Endothelial cell of umbilical vein (primary cell): Measurements from ENCODE around the gene FES. TPM values are rescaled to one million over a fixed set of nuclear protein-coding genes. Genes with fewer than 3 reads are reported as not detected.

Experiments used
- BruUV-seq: library from RNA; stranded (reverse); fragments of 400-500 nt; replicated peaks from 2 replicates; lab custom pipeline; 2021; lab: Mats Ljungman, UMichigan
- CTCF ChIA-PET: fragments of 300-600, 350-600 bp; sonication (Branson Sonifier 250); formaldehyde crosslinking; loops from one replicate; lab custom pipeline; 2021; ENCODE audit warnings: antibody characterized with exemption, inconsistent platforms; lab: Charles Lee
- POLR2A ChIA-PET: fragments of 300-600, 350-600 bp; sonication (Branson Sonifier 250); formaldehyde crosslinking; loops from one replicate; lab custom pipeline; 2021; ENCODE audit warnings: antibody characterized with exemption, inconsistent platforms; lab: Charles Lee
- DNase-seq: peaks from one replicate; pipeline ENCODE4 v3.0.0-alpha.2; 2011; ENCODE audit warnings: low read depth, low spot score
- FAIRE-seq: peaks from 2 replicates; lab custom pipeline; 2011; peaks lifted over from hg19 to GRCh38; lab: Jason Lieb, UNC
- H2AFZ ChIP-seq: 2 replicates; pipeline ENCODE4 v1.6.0; 2012; ENCODE audit warnings: low read depth, low read length, control low read depth, inconsistent platforms
- H3K27ac ChIP-seq: 2 replicates; pipeline ENCODE4 v1.5.1; 2011; ENCODE audit warnings: low read depth, mild to moderate bottlenecking, control low read depth, low read length, moderate library complexity; ENCODE audit not compliant: insufficient read depth
- H3K27me3 ChIP-seq, 2 experiments: 2 replicates each; pipeline versions ENCODE4 v1.6.0 to v1.6.1; 2011; ENCODE audit warnings: low read length in 2 of 2, mixed read lengths in 1 of 2; ENCODE audit not compliant: control insufficient read depth in 2 of 2, insufficient read depth in 2 of 2
- H3K36me3 ChIP-seq, 2 experiments: 2 replicates in 1 of 2; 3 replicates in 1 of 2; pipeline ENCODE4 v1.5.1; 2011; ENCODE audit warnings: low read length in 2 of 2, mild to moderate bottlenecking in 1 of 2, moderate library complexity in 1 of 2; ENCODE audit not compliant: control insufficient read depth in 2 of 2, insufficient read depth in 2 of 2; ENCODE audit errors: extremely low read depth in 1 of 2
- H3K4me1 ChIP-seq: 3 replicates; pipeline ENCODE4 v1.5.1; 2011; ENCODE audit warnings: mild to moderate bottlenecking, low read length; ENCODE audit not compliant: control insufficient read depth, insufficient read depth; ENCODE audit errors: extremely low read depth
- H3K4me2 ChIP-seq: 2 replicates; pipeline ENCODE4 v1.6.1; 2011; ENCODE audit warnings: low read length, control low read depth, mixed read lengths; ENCODE audit not compliant: insufficient read depth
- H3K4me3 ChIP-seq, 3 experiments: fragments of 200-600 bp in 1 of 3; sonication (generic), shearing (Covaris generic) in 1 of 3; replicated peaks in 1 of 3; 2 replicates each; pipeline ENCODE4 v1.5.1; 2011 to 2016; ENCODE audit warnings: control low read depth in 3 of 3, low read length in 3 of 3, mild to moderate bottlenecking in 2 of 3, inconsistent platforms in 1 of 3, low read depth in 1 of 3, moderate library complexity in 1 of 3; ENCODE audit not compliant: insufficient read depth in 1 of 3
- H3K79me2 ChIP-seq: 2 replicates; pipeline ENCODE4 v1.6.0; 2012; ENCODE audit warnings: low read length, inconsistent platforms; ENCODE audit not compliant: control insufficient read depth, insufficient read depth
- H3K9ac ChIP-seq: replicated peaks from 2 replicates; pipeline ENCODE3; 2011; ENCODE audit warnings: low read length, control low read depth; ENCODE audit not compliant: insufficient read depth; ENCODE audit errors: extremely low read depth
- H3K9me1 ChIP-seq: replicated peaks from 3 replicates; pipeline ENCODE4 v1.6.0; 2011; ENCODE audit warnings: mild to moderate bottlenecking, low read length; ENCODE audit not compliant: control insufficient read depth, insufficient read depth; ENCODE audit errors: extremely low read depth
- H3K9me3 ChIP-seq: replicated peaks from 2 replicates; pipeline ENCODE4 v1.5.1; 2012; ENCODE audit warnings: low read length, inconsistent platforms; ENCODE audit not compliant: control insufficient read depth, insufficient read depth
- H4K20me1 ChIP-seq: replicated peaks from 2 replicates; pipeline ENCODE3; 2011; ENCODE audit warnings: mild to moderate bottlenecking, low read length; ENCODE audit not compliant: control insufficient read depth, insufficient read depth; ENCODE audit errors: extremely low read depth
- CTCF ChIP-seq, 2 donors: IDR thresholded peaks; 1 replicate in 1 of 2; 2 replicates in 1 of 2; pipeline ENCODE4 v1.5.1; 2011; ENCODE audit warnings: low read length in 2 of 2, mild to moderate bottlenecking in 2 of 2, moderate library complexity in 2 of 2, control low read depth in 1 of 2, inconsistent platforms in 1 of 2, low read depth in 1 of 2; ENCODE audit not compliant: insufficient read depth in 1 of 2; ENCODE audit errors: extremely low read depth in 1 of 2
- EZH2 ChIP-seq: IDR thresholded peaks from 2 replicates; pipeline ENCODE4 v1.6.1; 2012; ENCODE audit warnings: borderline replicate concordance, low read depth, mild to moderate bottlenecking, moderate library complexity, low read length, inconsistent platforms; ENCODE audit not compliant: severe bottlenecking
- FOS ChIP-seq: IDR thresholded peaks from 2 replicates; pipeline ENCODE4 v1.6.1; 2011; ENCODE audit warnings: mild to moderate bottlenecking, low read length, moderate library complexity, borderline replicate concordance; ENCODE audit not compliant: insufficient read depth
- GATA2 ChIP-seq: IDR thresholded peaks from 2 replicates; pipeline ENCODE4 v1.7.0; 2011; ENCODE audit warnings: low read depth, mild to moderate bottlenecking, moderate library complexity, mixed read lengths, low read length; ENCODE audit not compliant: insufficient read length, insufficient read depth
- JUN ChIP-seq: IDR thresholded peaks from 2 replicates; pipeline ENCODE4 v1.6.1; 2011; ENCODE audit warnings: borderline replicate concordance, low read depth; ENCODE audit not compliant: insufficient read length, insufficient read depth
- MYC ChIP-seq: IDR thresholded peaks from one replicate; pipeline ENCODE4 v1.6.1; 2011; ENCODE audit warnings: mild to moderate bottlenecking, low read depth, low read length
- POLR2A ChIP-seq: IDR thresholded peaks from 2 replicates; pipeline ENCODE4 v1.6.1; 2012; ENCODE audit warnings: low read depth, mild to moderate bottlenecking, control low read depth, low read length
- POLR2AphosphoS5 ChIP-seq: IDR thresholded peaks from 2 replicates; pipeline ENCODE4 v1.6.1; 2012; ENCODE audit warnings: low read depth, mild to moderate bottlenecking, control low read depth, low read length, moderate library complexity; ENCODE audit not compliant: insufficient read depth
- dilution Hi-C: fragments of 300-500 bp; cut with MboI; formaldehyde crosslinking; loops from one replicate; pipeline ENCODE4 v1.15.0; 2019; ENCODE audit warnings: low sequenced_read_pairs; ENCODE audit not compliant: extremely low pct_ligation_motif_present
- intact Hi-C: fragments of 100-400 bp; cut with micrococcal nuclease; formaldehyde crosslinking; loops from one replicate; pipeline ENCODE4 v1.10.0; 2022
- polyA plus RNA-seq, 4 experiments: library from polyadenylated mRNA; depleted of rRNA in 3 of 4; stranded (reverse) in 3 of 4; unstranded in 1 of 4; fragments of >200 nt; gene quantifications; 2 replicates each; pipeline versions ENCODE4 v1.2.1 to v1.2.3, GENCODE V29; 2011 to 2012; ENCODE audit warnings: missing spikeins in 1 of 4
- total RNA-seq: library from RNA; stranded (reverse); gene quantifications from 2 replicates; pipeline ENCODE4 v1.2.3, GENCODE V29; 2021
- TF ChIP-seq, protein P1 (sequence below): IDR thresholded peaks from 2 replicates; pipeline ENCODE4 v1.6.1; 2011; ENCODE audit not compliant: insufficient read depth, insufficient read length

Gene FES
- total and polyA plus RNA-seq, 2 donors (not counting 3 experiments of a cell fraction or from before 2014, with no cell fraction given): 41.5 to 58.1 TPM

DNA sequence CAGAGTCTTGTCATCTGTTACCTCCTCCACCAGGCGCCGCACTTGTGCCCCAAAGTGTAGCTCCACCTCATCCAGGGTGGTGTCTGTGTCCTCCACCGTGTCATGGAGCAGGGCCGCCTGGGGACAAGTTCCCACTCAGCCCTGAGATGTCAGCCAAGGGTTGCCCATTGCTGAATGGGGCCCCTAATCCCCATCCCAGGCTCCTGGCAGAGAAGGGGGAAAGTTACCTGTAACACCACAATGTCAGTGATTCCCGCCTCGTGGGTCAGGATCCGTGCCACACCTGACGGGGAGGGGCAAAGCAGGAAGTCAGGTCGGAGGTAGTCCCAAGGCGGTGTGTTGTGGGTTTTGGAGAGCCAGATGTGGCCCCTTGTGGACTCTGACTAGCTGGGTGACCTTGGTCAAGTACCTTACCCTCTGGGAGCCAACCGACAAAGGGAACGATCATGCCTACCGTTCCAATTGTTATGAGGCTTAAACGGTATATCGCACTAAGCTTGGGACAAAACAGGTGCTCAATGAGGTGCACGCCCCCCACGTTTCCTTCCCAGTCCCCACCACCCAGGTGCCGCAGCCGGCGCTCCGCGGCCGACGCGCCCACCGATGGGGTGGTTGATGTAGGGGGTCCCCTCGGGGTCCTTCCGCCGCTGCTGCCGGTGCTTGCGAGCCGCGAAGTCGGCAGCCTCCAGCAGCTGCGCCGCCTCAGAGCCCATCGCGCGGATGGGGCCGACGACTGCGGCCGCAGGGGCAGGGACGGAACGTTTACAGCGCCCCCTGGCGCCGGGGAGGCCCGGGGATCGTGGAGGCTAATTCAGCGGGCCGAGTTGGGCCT lies 47.7 kb downstream of the FES start, which contains the start of gene HDDC3:
Gene HDDC3, minus strand, starts transcription at position 722 of the 832 bp plus-strand sequence. Its CDS starts 9 bp downstream, at position 713.
- DNase-seq (peak; percentile 79), FAIRE-seq (peak; percentile 95)
- Histone ChIP-seq H3K9ac (peak within 1 kb of the TSS; percentile 35), H4K20me1 (no peaks in the 10 kb centered on the region), H3K4me3 (peak within 1 kb of the TSS; percentile 33 to 80 (median 62)), H3K4me1 (peaks cover 36% of the 10 kb centered on the region), H3K36me3 (peaks cover 0 to 2% of the 10 kb centered on the region in 2 experiments), H3K27me3 (no peaks in the 10 kb centered on the region), H3K9me3 (no peaks in the 10 kb centered on the region), H2AFZ (peak within 1 kb of the TSS; percentile 65), H3K27ac (no peak within 1 kb of the TSS), H3K79me2 (peaks cover 16% of the 10 kb centered on the region), H3K4me2 (peak within 1 kb of the TSS; percentile 56), H3K9me1 (no peaks in the 10 kb centered on the region)
- TF ChIP-seq FOS (no peak), GATA2 (no peak), POLR2A (peak; percentile 74), JUN (no peak), MYC (no peak), EZH2 (no peak), CTCF (IDR thresholded peaks at IDR 0.05; ENCODE audit: extremely low read depth in 1 of 2, insufficient read depth in 1 of 2, low read depth in 1 of 2, low read length in 2 of 2) (peak; percentile 98), POLR2AphosphoS5 (peak; percentile 83)
- TF ChIP-seq, protein P1, sequence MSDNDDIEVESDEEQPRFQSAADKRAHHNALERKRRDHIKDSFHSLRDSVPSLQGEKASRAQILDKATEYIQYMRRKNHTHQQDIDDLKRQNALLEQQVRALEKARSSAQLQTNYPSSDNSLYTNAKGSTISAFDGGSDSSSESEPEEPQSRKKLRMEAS: no peak
- intact Hi-C loops: loop anchor here (1.0 to 5.0 kb wide), 4 partner anchors 24 to 430 kb away; partner anchors contain the start of gene PRC1
- dilution Hi-C loops: no loop called here
- CTCF ChIA-PET: interaction anchor here (0.6 to 8.1 kb wide), 26 partner anchors 10 to 611 kb away, joined by 3 to 66 read pairs (median 6); partner anchors contain the start of genes FES, MAN2A2, PRC1 and RCCD1
- BruUV-seq: TSS peak; percentile 15
- POLR2A ChIA-PET: interaction anchor here (1.2 kb wide), 1 partner anchor 284 kb away, joined by 3 read pairs; no protein-coding TSS in a partner anchor
